Measurements from ENCODE around the gene CDK11A. TPM values are rescaled to one million over a fixed set of nuclear protein-coding genes. Genes with fewer than 3 reads are reported as not detected.
"Not testable (repeated sequence)": the region's sequence is repeated elsewhere in the genome, so short reads cannot be mapped to it uniquely, and the experiment has no call there.

Gene CDK11A
- total and polyA plus RNA-seq, 2 of the 8 experiments (the other 6 are each of a cell fraction or from before 2014, with no cell fraction given) = 15.0 to 45.6 TPM

- H3K9me3 ChIP-seq (ENCODE audit: insufficient read depth in 2 of 2, low read depth in 1 of 2, low read length in 1 of 2); POLR2A ChIA-PET (ENCODE audit: partially characterized antibody); H2AFZ ChIP-seq (ENCODE audit: low read length); H3K56ac ChIP-seq (replicated peaks; ENCODE audit: insufficient read length, low read depth, low read length); H2BK15ac ChIP-seq (ENCODE audit: low read length); H3K4me3 ChIP-seq (ENCODE audit: extremely low read depth in 1 of 4, insufficient read depth in 2 of 4, low read depth in 3 of 4, low read length in 4 of 4); H2BK5ac ChIP-seq (ENCODE audit: low read depth, low read length); H2BK12ac ChIP-seq (ENCODE audit: low read depth, low read length); H2BK20ac ChIP-seq (ENCODE audit: low read length); FAIRE-seq; CTCF ChIA-PET (ENCODE audit: partially characterized antibody); H3K23me2 ChIP-seq (ENCODE audit: low read depth, low read length); H3K4ac ChIP-seq (replicated peaks; ENCODE audit: insufficient read length, low read depth, low read length); DNase-seq (ENCODE audit: low read depth in 1 of 2, low spot score in 2 of 2); H2BK120ac ChIP-seq (replicated peaks; ENCODE audit: low read depth, low read length); H3K79me2 ChIP-seq (ENCODE audit: control insufficient read depth in 1 of 2, insufficient read depth in 2 of 2, low read length in 2 of 2); H3K79me1 ChIP-seq (ENCODE audit: low read depth, low read length); H3K14ac ChIP-seq (ENCODE audit: insufficient read length); H3K27ac ChIP-seq (ENCODE audit: low read depth, low read length); H3K23ac ChIP-seq (ENCODE audit: insufficient read length); H4K8ac ChIP-seq (ENCODE audit: extremely low read depth, insufficient read depth, low read length); H4K5ac ChIP-seq (ENCODE audit: insufficient read length, low read depth, low read length); H2AK5ac ChIP-seq (ENCODE audit: low read depth, low read length); H3K27me3 ChIP-seq (replicated peaks in 1 of 4; ENCODE audit: control insufficient read depth in 3 of 4, extremely low read depth in 1 of 4, insufficient read depth in 3 of 4, low read length in 3 of 4); H3K4me1 ChIP-seq (replicated peaks in 1 of 4; ENCODE audit: control insufficient read depth in 3 of 4, insufficient read depth in 4 of 4, low read length in 3 of 4); H4K91ac ChIP-seq (replicated peaks; ENCODE audit: insufficient read length, low read length); H3K4me2 ChIP-seq (ENCODE audit: insufficient read depth in 1 of 2, low read depth in 2 of 2, low read length in 2 of 2); H3K9ac ChIP-seq (replicated peaks in 1 of 4; ENCODE audit: extremely low read depth in 1 of 4, low read depth in 3 of 4, low read length in 3 of 4); H4K20me1 ChIP-seq (replicated peaks in 1 of 2; ENCODE audit: control insufficient read depth in 1 of 2, insufficient read depth in 2 of 2, low read length in 2 of 2); H3K18ac ChIP-seq (ENCODE audit: extremely low read depth, low read length): not testable (repeated sequence)
- H3K36me3 ChIP-seq (ENCODE audit: control insufficient read depth in 2 of 4, insufficient read depth in 4 of 4, low read length in 3 of 4) = peaks cover 2 to 22% (median 9%) of the 10 kb centered on the region in 4 experiments; a peak in 7 of 8 replicates
- 80% methylated on average over 9 of the region's 18 CpGs; no CpG with 5 or more reads in 1 of the 2 experiments for WGBS, 2 experiments (ENCODE audit: extremely low coverage in 1 of 2, insufficient coverage in 1 of 2, insufficient read length in 1 of 2, insufficient replicate concordance in 2 of 2, low coverage in 1 of 2, low lambda C conversion rate in 2 of 2, missing lambda C conversion rate in 1 of 2)
Observed at GRCh38 chr1:1715109-1715883, 8.9 kb downstream of the CDK11A start.

DNA sequence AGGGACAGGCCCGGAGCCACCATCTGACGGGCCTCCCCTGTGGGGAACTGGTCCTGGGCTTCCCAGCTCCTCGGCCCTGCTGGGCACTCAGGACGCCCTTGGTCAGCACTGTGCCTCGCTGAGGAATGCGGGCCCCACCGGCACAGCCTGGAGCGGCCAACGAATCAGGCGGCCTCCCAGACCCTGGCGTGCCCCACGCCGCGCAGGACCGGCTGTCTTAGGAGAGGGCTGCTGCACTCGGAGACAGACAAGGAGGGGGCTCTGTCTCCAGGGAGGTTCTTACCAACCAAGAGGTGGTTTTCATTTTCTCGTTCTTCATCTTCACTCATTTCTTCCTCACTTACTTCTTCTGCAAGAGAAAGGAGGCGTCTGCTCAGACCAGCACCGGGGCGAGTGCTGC lies 16.3 kb downstream of the CDK11A start:
- H3K4me1 ChIP-seq (replicated peaks in 1 of 4; ENCODE audit: control insufficient read depth in 3 of 4, insufficient read depth in 4 of 4, low read length in 3 of 4); H3K4ac ChIP-seq (replicated peaks; ENCODE audit: insufficient read length, low read depth, low read length); DNase-seq (ENCODE audit: low read depth in 1 of 2, low spot score in 2 of 2); H2AK5ac ChIP-seq (ENCODE audit: low read depth, low read length); H4K5ac ChIP-seq (ENCODE audit: insufficient read length, low read depth, low read length); H2BK120ac ChIP-seq (replicated peaks; ENCODE audit: low read depth, low read length); H3K18ac ChIP-seq (ENCODE audit: extremely low read depth, low read length); H3K27ac ChIP-seq (ENCODE audit: low read depth, low read length); CTCF ChIA-PET (ENCODE audit: partially characterized antibody); H3K9ac ChIP-seq (replicated peaks in 1 of 4; ENCODE audit: extremely low read depth in 1 of 4, low read depth in 3 of 4, low read length in 3 of 4); H2BK20ac ChIP-seq (ENCODE audit: low read length); H3K79me1 ChIP-seq (ENCODE audit: low read depth, low read length); H3K9me3 ChIP-seq (ENCODE audit: insufficient read depth in 2 of 2, low read depth in 1 of 2, low read length in 1 of 2); H3K79me2 ChIP-seq (ENCODE audit: control insufficient read depth in 1 of 2, insufficient read depth in 2 of 2, low read length in 2 of 2); H2AFZ ChIP-seq (ENCODE audit: low read length); H3K27me3 ChIP-seq (replicated peaks in 1 of 4; ENCODE audit: control insufficient read depth in 3 of 4, extremely low read depth in 1 of 4, insufficient read depth in 3 of 4, low read length in 3 of 4); H4K8ac ChIP-seq (ENCODE audit: extremely low read depth, insufficient read depth, low read length); H2BK5ac ChIP-seq (ENCODE audit: low read depth, low read length); H2BK15ac ChIP-seq (ENCODE audit: low read length); H3K56ac ChIP-seq (replicated peaks; ENCODE audit: insufficient read length, low read depth, low read length); H3K14ac ChIP-seq (ENCODE audit: insufficient read length); H3K4me3 ChIP-seq (ENCODE audit: extremely low read depth in 1 of 4, insufficient read depth in 2 of 4, low read depth in 3 of 4, low read length in 4 of 4); FAIRE-seq; POLR2A ChIA-PET (ENCODE audit: partially characterized antibody); H4K91ac ChIP-seq (replicated peaks; ENCODE audit: insufficient read length, low read length); H4K20me1 ChIP-seq (replicated peaks in 1 of 2; ENCODE audit: control insufficient read depth in 1 of 2, insufficient read depth in 2 of 2, low read length in 2 of 2); H2BK12ac ChIP-seq (ENCODE audit: low read depth, low read length); H3K23ac ChIP-seq (ENCODE audit: insufficient read length); H3K23me2 ChIP-seq (ENCODE audit: low read depth, low read length); H3K4me2 ChIP-seq (ENCODE audit: insufficient read depth in 1 of 2, low read depth in 2 of 2, low read length in 2 of 2): not testable (repeated sequence)
- peaks cover 0 to 17% (median 1%) of the 10 kb centered on the region in 4 experiments; a peak in 2 of 8 replicates for H3K36me3 ChIP-seq (ENCODE audit: control insufficient read depth in 2 of 4, insufficient read depth in 4 of 4, low read length in 3 of 4)
- WGBS, 2 experiments (ENCODE audit: extremely low coverage in 1 of 2, insufficient coverage in 1 of 2, insufficient read length in 1 of 2, insufficient replicate concordance in 2 of 2, low coverage in 1 of 2, low lambda C conversion rate in 2 of 2, missing lambda C conversion rate in 1 of 2) = 96% methylated on average over 5 of the region's 20 CpGs; no CpG with 5 or more reads in 1 of the 2 experiments
